HEK293 (cell line): ENCODE results near the gene KLF12.

ENCODE experiments used
- CTCF ChIA-PET: fragments of 350-600 bp; formaldehyde crosslinking; extraction: SDS; loops from one replicate; lab custom pipeline; 2021; ENCODE audit warnings: antibody characterized with exemption; lab: Yijun Ruan, JAX
- POLR2A ChIA-PET: fragments of 300-600 bp; formaldehyde crosslinking; extraction: SDS; loops from one replicate; lab custom pipeline; 2020; ENCODE audit warnings: antibody characterized with exemption, inconsistent platforms; lab: Yijun Ruan, JAX
- H3K27ac ChIP-seq: fragments of 200-500 bp; sonication (Bioruptor generic); 2 replicates; pipeline ENCODE4 v1.5.1; 2014; ENCODE audit warnings: low read depth, low read length, control low read depth, inconsistent platforms; ENCODE audit errors: extremely low read depth
- H3K36me3 ChIP-seq, 2 experiments: fragments of 200-500 bp in 1 of 2; sonication (Bioruptor generic) in 1 of 2; 1 replicate in 1 of 2; 2 replicates in 1 of 2; pipeline ENCODE4 v1.5.1; 2014 to 2017; ENCODE audit warnings: inconsistent platforms in 2 of 2, low read length in 2 of 2; ENCODE audit not compliant: control insufficient read depth in 2 of 2, insufficient read depth in 1 of 2
- H3K4me1 ChIP-seq: fragments of 200-500 bp; sonication (Bioruptor generic); 2 replicates; pipeline ENCODE4 v1.5.1; 2014; ENCODE audit warnings: mild to moderate bottlenecking, low read length, inconsistent platforms; ENCODE audit not compliant: control insufficient read depth, insufficient read depth
- H3K4me3 ChIP-seq: 2 replicates; pipeline ENCODE4 v1.5.1; 2011; ENCODE audit warnings: low read depth, mild to moderate bottlenecking, control low read depth, low read length, moderate library complexity
- H3K9me3 ChIP-seq: fragments of 200-500 bp; sonication (Bioruptor generic); 2 replicates; pipeline ENCODE4 v1.5.1; 2014; ENCODE audit warnings: low read depth, low read length, inconsistent platforms; ENCODE audit not compliant: control insufficient read depth, insufficient read depth
- BCL11B ChIP-seq: fragments of 450-650 bp; formaldehyde crosslinking; IDR thresholded peaks from 2 replicates; pipeline ENCODE4 v1.5.1; 2016; ENCODE audit warnings: low read depth, missing biosample characterization, missing genetic modification characterization
- KLF16 ChIP-seq: fragments of 450-650 bp; formaldehyde crosslinking; IDR thresholded peaks from 2 replicates; pipeline ENCODE4 v1.5.1; 2017; ENCODE audit warnings: missing biosample characterization, missing genetic modification characterization
- KLF9 ChIP-seq: fragments of 450-650 bp; formaldehyde crosslinking; IDR thresholded peaks from 2 replicates; pipeline ENCODE4 v1.5.1; 2016; ENCODE audit warnings: missing biosample characterization, missing genetic modification characterization, low read depth
- TRIM28 ChIP-seq: IDR thresholded peaks from 2 replicates; pipeline ENCODE4 v1.6.1; 2011; ENCODE audit warnings: low read length, control low read depth, borderline replicate concordance
- ZNF112 ChIP-seq: fragments of 450-650 bp; formaldehyde crosslinking; IDR thresholded peaks from 2 replicates; pipeline ENCODE4 v1.5.0; 2017; ENCODE audit warnings: missing biosample characterization, missing genetic modification characterization
- ZNF132 ChIP-seq: fragments of 450-650 bp; formaldehyde crosslinking; IDR thresholded peaks from 2 replicates; pipeline ENCODE4 v1.5.1; 2017; ENCODE audit warnings: missing biosample characterization, missing genetic modification characterization, borderline replicate concordance
- ZNF155 ChIP-seq: fragments of 450-650 bp; formaldehyde crosslinking; IDR thresholded peaks from 2 replicates; pipeline ENCODE4 v1.5.1; 2016; ENCODE audit warnings: missing biosample characterization, missing genetic modification characterization
- ZNF2 ChIP-seq: fragments of 450-650 bp; formaldehyde crosslinking; IDR thresholded peaks from 2 replicates; pipeline ENCODE4 v1.5.1; 2016; ENCODE audit warnings: missing biosample characterization, missing genetic modification characterization
- ZNF221 ChIP-seq: fragments of 450-650 bp; formaldehyde crosslinking; IDR thresholded peaks from 2 replicates; pipeline ENCODE4 v1.5.1; 2017; ENCODE audit warnings: missing biosample characterization, missing genetic modification characterization, borderline replicate concordance
- ZNF23 ChIP-seq: fragments of 450-650 bp; formaldehyde crosslinking; IDR thresholded peaks from 2 replicates; pipeline ENCODE4 v1.5.1; 2016; ENCODE audit warnings: missing biosample characterization, missing genetic modification characterization, borderline replicate concordance
- ZNF292 ChIP-seq: fragments of 450-650 bp; formaldehyde crosslinking; IDR thresholded peaks from 2 replicates; pipeline ENCODE4 v1.5.1; 2016; ENCODE audit warnings: low read depth, missing biosample characterization, missing genetic modification characterization, borderline replicate concordance
- ZNF426 ChIP-seq: fragments of 450-650 bp; formaldehyde crosslinking; IDR thresholded peaks from 2 replicates; pipeline ENCODE4 v1.5.1; 2017; ENCODE audit warnings: missing biosample characterization, missing genetic modification characterization, mild to moderate bottlenecking, inconsistent platforms, moderate library complexity
- ZNF621 ChIP-seq: fragments of 450-650 bp; formaldehyde crosslinking; IDR thresholded peaks from 2 replicates; pipeline ENCODE4 v1.5.1; 2017; ENCODE audit warnings: missing biosample characterization, missing genetic modification characterization
- ZNF629 ChIP-seq: fragments of 450-650 bp; formaldehyde crosslinking; IDR thresholded peaks from 2 replicates; pipeline ENCODE4 v1.5.1; 2017; ENCODE audit warnings: missing biosample characterization, missing genetic modification characterization
- ZNF785 ChIP-seq: fragments of 450-650 bp; formaldehyde crosslinking; IDR thresholded peaks from 2 replicates; pipeline ENCODE4 v1.5.1; 2016; ENCODE audit warnings: missing biosample characterization, missing genetic modification characterization
- TF ChIP-seq, protein P1 (sequence below): fragments of 450-650 bp; formaldehyde crosslinking; IDR thresholded peaks from 2 replicates; pipeline ENCODE4 v1.5.1; 2017; ENCODE audit warnings: missing biosample characterization, missing genetic modification characterization
- TF ChIP-seq, protein P2 (sequence below): fragments of 450-650 bp; formaldehyde crosslinking; IDR thresholded peaks from 2 replicates; pipeline ENCODE4 v1.5.1; 2016; ENCODE audit warnings: missing biosample characterization, missing genetic modification characterization
- TF ChIP-seq, protein P3 (sequence below): fragments of 450-650 bp; formaldehyde crosslinking; IDR thresholded peaks from 2 replicates; pipeline ENCODE4 v1.5.1; 2016; ENCODE audit warnings: missing biosample characterization, missing genetic modification characterization, low read depth
- TF ChIP-seq, protein P4 (sequence below): fragments of 450-650 bp; formaldehyde crosslinking; IDR thresholded peaks from 2 replicates; pipeline ENCODE4 v1.5.0; 2017; ENCODE audit warnings: missing biosample characterization, missing genetic modification characterization, borderline replicate concordance
- TF ChIP-seq, protein P5 (sequence below): fragments of 450-650 bp; formaldehyde crosslinking; IDR thresholded peaks from 2 replicates; pipeline ENCODE4 v1.5.1; 2016; ENCODE audit warnings: missing biosample characterization, missing genetic modification characterization, borderline replicate concordance

KLF12 gene

DNA sequence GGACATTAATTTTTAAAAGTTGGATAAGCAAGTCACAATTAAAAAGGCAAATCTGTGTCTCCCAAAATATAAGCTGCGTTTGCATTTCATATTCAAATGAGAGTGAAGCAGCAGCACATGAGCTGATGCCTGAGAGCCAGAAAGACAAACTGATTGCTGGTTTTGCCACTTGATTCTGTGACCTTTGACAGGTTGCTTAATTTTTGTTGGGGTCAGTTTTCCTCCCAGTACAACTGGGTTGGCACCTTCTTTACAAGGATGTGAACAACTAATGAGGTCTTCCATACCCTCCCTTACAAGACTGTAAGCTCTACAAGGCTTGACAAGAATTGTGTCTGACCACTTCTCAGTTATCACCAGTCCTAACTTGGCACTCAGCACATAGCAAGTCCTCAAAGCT lies 8.1 kb upstream of the KLF12 start:
- CTCF ChIA-PET = no interaction called here
- Histone ChIP-seq H3K9me3 (no peaks in the 10 kb centered on the region), H3K36me3 (no peaks in the 10 kb centered on the region), H3K27ac (no peak overlapping the region), H3K4me1 (no peaks in the 10 kb centered on the region), H3K4me3 (no peak overlapping the region)
- TF ChIP-seq ZNF426 (tag by site-specific recombination) (no peak), TRIM28 (no peak), ZNF23 (tag by site-specific recombination) (no peak), ZNF155 (tag by site-specific recombination) (no peak), ZNF221 (no peak), ZNF2 (tag by site-specific recombination) (no peak), ZNF621 (tag by site-specific recombination) (no peak), ZNF132 (tag by site-specific recombination) (no peak), ZNF629 (no peak), ZNF112 (tag by site-specific recombination) (no peak), KLF9 (tag by site-specific recombination) (no peak), BCL11B (no peak), ZNF785 (tag by site-specific recombination) (no peak), KLF16 (tag by site-specific recombination) (no peak), ZNF292 (tag by site-specific recombination) (no peak)
- TF ChIP-seq, protein P1, sequence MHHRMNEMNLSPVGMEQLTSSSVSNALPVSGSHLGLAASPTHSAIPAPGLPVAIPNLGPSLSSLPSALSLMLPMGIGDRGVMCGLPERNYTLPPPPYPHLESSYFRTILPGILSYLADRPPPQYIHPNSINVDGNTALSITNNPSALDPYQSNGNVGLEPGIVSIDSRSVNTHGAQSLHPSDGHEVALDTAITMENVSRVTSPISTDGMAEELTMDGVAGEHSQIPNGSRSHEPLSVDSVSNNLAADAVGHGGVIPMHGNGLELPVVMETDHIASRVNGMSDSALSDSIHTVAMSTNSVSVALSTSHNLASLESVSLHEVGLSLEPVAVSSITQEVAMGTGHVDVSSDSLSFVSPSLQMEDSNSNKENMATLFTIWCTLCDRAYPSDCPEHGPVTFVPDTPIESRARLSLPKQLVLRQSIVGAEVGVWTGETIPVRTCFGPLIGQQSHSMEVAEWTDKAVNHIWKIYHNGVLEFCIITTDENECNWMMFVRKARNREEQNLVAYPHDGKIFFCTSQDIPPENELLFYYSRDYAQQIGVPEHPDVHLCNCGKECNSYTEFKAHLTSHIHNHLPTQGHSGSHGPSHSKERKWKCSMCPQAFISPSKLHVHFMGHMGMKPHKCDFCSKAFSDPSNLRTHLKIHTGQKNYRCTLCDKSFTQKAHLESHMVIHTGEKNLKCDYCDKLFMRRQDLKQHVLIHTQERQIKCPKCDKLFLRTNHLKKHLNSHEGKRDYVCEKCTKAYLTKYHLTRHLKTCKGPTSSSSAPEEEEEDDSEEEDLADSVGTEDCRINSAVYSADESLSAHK (tag by site-specific recombination) = no peak
- TF ChIP-seq, protein P2, sequence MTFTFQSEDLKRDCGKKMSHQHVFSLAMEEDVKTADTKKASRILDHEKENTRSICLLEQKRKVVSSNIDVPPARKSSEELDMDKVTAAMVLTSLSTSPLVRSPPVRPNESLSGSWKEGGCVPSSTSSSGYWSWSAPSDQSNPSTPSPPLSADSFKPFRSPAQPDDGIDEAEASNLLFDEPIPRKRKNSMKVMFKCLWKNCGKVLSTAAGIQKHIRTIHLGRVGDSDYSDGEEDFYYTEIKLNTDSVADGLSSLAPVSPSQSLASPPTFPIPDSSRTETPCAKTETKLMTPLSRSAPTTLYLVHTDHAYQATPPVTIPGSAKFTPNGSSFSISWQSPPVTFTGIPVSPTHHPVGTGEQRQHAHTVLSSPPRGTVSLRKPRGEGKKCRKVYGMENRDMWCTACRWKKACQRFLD (tag by site-specific recombination) = no peak
- TF ChIP-seq, protein P3, sequence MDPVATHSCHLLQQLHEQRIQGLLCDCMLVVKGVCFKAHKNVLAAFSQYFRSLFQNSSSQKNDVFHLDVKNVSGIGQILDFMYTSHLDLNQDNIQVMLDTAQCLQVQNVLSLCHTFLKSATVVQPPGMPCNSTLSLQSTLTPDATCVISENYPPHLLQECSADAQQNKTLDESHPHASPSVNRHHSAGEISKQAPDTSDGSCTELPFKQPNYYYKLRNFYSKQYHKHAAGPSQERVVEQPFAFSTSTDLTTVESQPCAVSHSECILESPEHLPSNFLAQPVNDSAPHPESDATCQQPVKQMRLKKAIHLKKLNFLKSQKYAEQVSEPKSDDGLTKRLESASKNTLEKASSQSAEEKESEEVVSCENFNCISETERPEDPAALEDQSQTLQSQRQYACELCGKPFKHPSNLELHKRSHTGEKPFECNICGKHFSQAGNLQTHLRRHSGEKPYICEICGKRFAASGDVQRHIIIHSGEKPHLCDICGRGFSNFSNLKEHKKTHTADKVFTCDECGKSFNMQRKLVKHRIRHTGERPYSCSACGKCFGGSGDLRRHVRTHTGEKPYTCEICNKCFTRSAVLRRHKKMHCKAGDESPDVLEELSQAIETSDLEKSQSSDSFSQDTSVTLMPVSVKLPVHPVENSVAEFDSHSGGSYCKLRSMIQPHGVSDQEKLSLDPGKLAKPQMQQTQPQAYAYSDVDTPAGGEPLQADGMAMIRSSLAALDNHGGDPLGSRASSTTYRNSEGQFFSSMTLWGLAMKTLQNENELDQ = no peak
- TF ChIP-seq, protein P4, sequence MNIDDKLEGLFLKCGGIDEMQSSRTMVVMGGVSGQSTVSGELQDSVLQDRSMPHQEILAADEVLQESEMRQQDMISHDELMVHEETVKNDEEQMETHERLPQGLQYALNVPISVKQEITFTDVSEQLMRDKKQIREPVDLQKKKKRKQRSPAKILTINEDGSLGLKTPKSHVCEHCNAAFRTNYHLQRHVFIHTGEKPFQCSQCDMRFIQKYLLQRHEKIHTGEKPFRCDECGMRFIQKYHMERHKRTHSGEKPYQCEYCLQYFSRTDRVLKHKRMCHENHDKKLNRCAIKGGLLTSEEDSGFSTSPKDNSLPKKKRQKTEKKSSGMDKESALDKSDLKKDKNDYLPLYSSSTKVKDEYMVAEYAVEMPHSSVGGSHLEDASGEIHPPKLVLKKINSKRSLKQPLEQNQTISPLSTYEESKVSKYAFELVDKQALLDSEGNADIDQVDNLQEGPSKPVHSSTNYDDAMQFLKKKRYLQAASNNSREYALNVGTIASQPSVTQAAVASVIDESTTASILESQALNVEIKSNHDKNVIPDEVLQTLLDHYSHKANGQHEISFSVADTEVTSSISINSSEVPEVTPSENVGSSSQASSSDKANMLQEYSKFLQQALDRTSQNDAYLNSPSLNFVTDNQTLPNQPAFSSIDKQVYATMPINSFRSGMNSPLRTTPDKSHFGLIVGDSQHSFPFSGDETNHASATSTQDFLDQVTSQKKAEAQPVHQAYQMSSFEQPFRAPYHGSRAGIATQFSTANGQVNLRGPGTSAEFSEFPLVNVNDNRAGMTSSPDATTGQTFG = no peak
- TF ChIP-seq, protein P5, sequence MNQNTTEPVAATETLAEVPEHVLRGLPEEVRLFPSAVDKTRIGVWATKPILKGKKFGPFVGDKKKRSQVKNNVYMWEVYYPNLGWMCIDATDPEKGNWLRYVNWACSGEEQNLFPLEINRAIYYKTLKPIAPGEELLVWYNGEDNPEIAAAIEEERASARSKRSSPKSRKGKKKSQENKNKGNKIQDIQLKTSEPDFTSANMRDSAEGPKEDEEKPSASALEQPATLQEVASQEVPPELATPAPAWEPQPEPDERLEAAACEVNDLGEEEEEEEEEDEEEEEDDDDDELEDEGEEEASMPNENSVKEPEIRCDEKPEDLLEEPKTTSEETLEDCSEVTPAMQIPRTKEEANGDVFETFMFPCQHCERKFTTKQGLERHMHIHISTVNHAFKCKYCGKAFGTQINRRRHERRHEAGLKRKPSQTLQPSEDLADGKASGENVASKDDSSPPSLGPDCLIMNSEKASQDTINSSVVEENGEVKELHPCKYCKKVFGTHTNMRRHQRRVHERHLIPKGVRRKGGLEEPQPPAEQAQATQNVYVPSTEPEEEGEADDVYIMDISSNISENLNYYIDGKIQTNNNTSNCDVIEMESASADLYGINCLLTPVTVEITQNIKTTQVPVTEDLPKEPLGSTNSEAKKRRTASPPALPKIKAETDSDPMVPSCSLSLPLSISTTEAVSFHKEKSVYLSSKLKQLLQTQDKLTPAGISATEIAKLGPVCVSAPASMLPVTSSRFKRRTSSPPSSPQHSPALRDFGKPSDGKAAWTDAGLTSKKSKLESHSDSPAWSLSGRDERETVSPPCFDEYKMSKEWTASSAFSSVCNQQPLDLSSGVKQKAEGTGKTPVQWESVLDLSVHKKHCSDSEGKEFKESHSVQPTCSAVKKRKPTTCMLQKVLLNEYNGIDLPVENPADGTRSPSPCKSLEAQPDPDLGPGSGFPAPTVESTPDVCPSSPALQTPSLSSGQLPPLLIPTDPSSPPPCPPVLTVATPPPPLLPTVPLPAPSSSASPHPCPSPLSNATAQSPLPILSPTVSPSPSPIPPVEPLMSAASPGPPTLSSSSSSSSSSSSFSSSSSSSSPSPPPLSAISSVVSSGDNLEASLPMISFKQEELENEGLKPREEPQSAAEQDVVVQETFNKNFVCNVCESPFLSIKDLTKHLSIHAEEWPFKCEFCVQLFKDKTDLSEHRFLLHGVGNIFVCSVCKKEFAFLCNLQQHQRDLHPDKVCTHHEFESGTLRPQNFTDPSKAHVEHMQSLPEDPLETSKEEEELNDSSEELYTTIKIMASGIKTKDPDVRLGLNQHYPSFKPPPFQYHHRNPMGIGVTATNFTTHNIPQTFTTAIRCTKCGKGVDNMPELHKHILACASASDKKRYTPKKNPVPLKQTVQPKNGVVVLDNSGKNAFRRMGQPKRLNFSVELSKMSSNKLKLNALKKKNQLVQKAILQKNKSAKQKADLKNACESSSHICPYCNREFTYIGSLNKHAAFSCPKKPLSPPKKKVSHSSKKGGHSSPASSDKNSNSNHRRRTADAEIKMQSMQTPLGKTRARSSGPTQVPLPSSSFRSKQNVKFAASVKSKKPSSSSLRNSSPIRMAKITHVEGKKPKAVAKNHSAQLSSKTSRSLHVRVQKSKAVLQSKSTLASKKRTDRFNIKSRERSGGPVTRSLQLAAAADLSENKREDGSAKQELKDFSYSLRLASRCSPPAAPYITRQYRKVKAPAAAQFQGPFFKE = no peak
- POLR2A ChIA-PET = no interaction called here
